ENCODE data around the gene FGFR1OP2.
"Not testable (repeated sequence)": the region's sequence is repeated elsewhere in the genome, so short reads cannot be mapped to it uniquely, and the experiment has no call there.

The FGFR1OP2 gene

GRCh38 chr12:26941215-26941594 lies 2.9 kb downstream of the FGFR1OP2 start:
- DNase-seq (ENCODE audit: low read depth in 2 of 2): no peak

DNA sequence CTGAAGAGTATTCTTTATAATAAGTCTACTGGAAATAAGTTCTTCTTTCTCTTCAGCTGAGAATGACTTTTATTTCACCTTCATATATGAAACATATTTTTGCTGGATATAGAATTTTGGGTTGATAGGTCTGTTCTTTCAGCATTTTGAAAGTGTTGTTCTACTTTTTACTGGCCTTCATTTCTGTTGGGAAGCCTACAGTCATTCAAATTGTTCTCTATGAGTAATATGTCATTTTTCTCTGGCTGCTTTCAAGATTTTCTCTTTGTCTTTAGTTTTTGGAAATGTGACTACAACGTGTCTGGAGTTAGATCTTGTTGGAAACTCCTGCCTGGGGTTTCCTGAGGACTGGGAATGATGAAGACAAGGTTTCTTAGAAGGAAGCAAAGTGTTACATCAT lies 10.0 kb downstream of the FGFR1OP2 start:
- no peak for DNase-seq (ENCODE audit: low read depth in 2 of 2)

DNA sequence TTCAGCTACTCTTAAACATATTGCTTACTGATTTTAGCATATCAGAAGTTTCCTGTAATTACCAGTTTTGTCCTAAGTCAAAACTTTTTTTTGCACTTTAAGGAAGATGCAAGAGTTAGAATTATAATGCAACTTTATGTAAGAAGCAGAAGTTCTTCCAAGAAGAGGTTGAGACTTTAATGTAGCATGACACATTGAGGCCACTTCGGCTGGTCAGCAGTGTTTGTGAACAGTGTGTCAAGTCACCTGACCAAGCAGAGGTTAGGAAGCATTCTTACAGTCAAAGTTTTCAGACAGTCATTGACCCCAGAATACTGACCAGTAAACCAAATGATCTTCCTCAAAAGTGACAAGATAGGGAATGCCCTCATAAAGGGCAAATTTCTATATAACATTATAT lies 15.2 kb downstream of the FGFR1OP2 start:
- no peak for DNase-seq (ENCODE audit: low read depth in 2 of 2)

GRCh38 chr12:26954027-26954426 lies 15.8 kb downstream of the FGFR1OP2 start:
- no peak for DNase-seq (ENCODE audit: low read depth in 2 of 2)

DNA sequence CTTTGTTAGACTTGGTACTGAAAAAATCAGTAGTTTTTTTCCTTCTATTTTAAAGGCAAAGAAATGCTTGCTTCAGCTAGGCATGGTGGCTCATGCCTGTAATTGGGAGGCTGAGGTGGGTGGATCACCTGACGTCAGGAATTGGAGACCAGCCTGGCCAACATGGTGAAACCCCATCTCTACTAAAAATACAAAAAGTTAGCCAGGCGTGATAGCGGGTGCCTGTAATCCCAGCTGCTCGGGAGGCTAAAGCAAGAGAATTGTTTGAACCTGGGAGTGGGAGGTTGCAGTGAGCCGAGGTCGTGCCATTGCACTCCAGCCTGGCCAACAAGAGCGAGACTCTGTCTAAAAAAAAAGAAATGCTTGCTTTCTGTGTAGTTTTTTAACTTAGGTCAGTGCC lies 23.1 kb downstream of the FGFR1OP2 start:
- DNase-seq (ENCODE audit: low read depth in 2 of 2): not testable (repeated sequence)

DNA sequence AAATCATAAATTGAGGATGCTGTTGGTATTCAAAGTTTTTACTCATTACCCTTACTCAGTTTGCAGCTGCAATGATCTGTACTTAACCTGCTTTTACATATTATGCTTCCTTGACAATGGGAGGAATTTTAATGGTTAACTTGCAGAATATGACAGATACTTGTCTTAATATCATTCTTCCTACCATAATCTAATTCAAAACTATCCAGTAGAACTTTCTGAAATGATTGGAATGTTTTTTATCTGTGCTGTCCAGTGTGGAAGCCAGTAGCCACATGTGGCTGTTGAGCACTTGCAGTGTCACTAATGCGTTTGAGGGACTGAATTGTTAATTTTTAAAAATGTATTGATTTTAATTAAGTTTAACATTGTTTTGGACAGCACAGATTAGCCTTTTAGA lies 23.5 kb downstream of the FGFR1OP2 start:
- no peak for DNase-seq (ENCODE audit: low read depth in 2 of 2)

GRCh38 chr12:26963413-26963812 lies 25.1 kb downstream of the FGFR1OP2 start:
- no peak for DNase-seq (ENCODE audit: low read depth in 2 of 2)

DNA sequence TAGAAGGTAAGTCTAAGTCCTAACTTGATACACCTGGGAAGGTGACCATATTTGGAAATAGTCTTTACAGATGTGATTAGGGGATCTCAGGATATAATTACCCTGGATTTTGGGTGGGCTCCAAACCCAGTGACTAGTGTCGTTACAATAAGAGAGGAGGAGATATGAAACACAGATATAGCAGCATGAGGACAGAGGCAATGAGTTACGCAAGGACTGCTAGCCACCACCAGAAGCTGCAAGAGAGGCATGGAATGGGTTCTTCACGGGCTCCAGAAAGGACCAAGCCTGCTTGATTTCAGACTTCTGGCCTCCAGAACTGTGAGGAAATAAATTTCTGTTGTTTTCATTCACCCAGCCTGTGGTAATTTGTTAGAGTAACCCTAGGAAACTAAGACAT lies 28.6 kb downstream of the FGFR1OP2 start:
- no peak for DNase-seq (ENCODE audit: low read depth in 2 of 2)

- DNase-seq (ENCODE audit: low read depth in 2 of 2): no peak
These were observed 31.9 kb downstream of the FGFR1OP2 start for GRCh38 chr12:26970136-26970535.

- no peak for DNase-seq (ENCODE audit: low read depth in 2 of 2)
These were observed 33.7 kb downstream of the FGFR1OP2 start for GRCh38 chr12:26971963-26972362.

GRCh38 chr12:26976687-26977086 lies 38.4 kb downstream of the FGFR1OP2 start:
- no peak for DNase-seq (ENCODE audit: low read depth in 2 of 2)

GRCh38 chr12:26978801-26979200 lies 40.5 kb downstream of the FGFR1OP2 start:
- DNase-seq (ENCODE audit: low read depth in 2 of 2): no peak

- DNase-seq (ENCODE audit: low read depth in 2 of 2): no peak
These were observed 41.5 kb downstream of the FGFR1OP2 start for GRCh38 chr12:26979733-26980132.

GRCh38 chr12:26982866-26983265 lies 44.6 kb downstream of the FGFR1OP2 start:
- DNase-seq (ENCODE audit: low read depth in 2 of 2): no peak

DNA sequence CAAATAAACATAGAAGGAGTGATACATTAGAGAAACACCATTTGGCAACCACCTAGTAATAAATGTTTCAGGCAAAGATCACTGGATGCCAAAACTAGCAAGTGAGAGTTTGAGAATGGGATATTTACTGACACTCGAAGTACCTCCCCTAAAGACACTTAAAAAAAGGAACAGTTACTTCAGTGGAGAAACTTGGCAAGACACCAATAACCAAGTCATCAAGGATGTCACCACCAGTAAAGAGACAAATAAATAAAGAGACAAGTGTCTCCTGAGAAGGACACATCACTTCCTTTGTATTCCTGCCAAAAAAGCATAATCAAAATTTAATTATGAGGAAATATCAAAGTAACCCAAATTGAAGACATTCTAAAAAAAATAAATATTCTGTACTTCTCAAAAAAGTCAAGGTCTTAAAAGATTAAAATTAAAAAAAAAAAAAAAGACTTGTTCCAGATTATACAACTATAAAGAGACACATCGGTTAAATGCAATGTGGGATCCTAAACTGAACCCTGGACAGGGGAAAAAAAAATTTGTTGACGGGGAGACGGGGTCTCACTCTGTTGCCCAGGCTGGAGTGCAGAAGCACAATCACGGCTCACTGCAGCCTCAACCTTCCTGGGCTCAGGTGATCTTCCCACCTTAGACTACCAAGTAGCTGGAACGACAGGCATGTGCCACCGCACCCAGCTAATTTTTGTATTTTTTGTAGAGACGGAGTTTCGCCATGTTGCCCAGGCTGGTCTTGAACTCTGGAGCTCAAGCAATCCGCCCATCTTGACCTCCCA lies 49.6 kb downstream of the FGFR1OP2 start:
- DNase-seq (ENCODE audit: low read depth in 2 of 2): no peak

DNA sequence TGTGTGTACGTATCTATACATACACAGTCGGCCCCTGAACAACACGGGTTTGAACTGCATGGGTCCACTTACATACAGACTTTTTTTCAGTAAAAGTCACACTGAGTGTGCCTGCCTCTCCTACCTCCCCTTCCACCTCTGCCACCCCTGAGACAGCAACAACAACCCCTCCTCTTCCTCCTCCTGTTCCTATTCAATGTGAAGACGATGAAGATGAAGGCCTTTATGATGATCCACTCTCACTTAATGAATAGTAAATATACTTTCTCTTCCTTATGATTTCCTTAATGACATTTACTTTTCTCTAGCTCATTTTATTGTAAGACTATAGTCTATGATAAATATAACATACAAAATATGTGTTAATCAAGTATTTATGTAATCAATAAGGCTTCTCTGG lies 50.4 kb downstream of the FGFR1OP2 start:
- DNase-seq (ENCODE audit: low read depth in 2 of 2): no peak

DNA sequence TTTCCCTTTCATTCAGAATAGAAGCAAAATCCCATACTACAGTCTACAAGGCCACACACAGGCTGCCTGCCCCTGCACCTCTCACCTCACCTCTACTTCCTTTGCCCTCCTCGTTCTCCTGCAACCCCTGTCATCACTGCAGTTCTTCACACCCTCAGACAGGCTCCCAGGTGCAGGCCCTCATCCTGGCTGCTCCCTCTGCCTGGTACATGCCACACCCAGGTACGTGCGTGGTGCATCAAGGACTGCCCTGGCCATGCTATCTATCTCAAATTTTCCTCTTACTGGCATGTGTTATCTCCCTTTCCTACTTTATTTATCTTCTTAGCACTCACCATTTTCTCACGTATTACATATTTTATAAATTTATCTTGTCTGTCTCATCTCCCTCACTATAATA lies 51.6 kb downstream of the FGFR1OP2 start:
- no peak for DNase-seq (ENCODE audit: low read depth in 2 of 2)

- no peak for DNase-seq (ENCODE audit: low read depth in 2 of 2)
These were observed 53.6 kb downstream of the FGFR1OP2 start for GRCh38 chr12:26991826-26992225.

GRCh38 chr12:26994109-26994508 lies 55.8 kb downstream of the FGFR1OP2 start:
- DNase-seq (ENCODE audit: low read depth in 2 of 2): no peak

- no peak for DNase-seq (ENCODE audit: low read depth in 2 of 2)
These were observed 57.4 kb downstream of the FGFR1OP2 start for GRCh38 chr12:26995706-26996105.

- DNase-seq (ENCODE audit: low read depth in 2 of 2): no peak
These were observed 58.7 kb downstream of the FGFR1OP2 start for GRCh38 chr12:26997003-26997402.

DNA sequence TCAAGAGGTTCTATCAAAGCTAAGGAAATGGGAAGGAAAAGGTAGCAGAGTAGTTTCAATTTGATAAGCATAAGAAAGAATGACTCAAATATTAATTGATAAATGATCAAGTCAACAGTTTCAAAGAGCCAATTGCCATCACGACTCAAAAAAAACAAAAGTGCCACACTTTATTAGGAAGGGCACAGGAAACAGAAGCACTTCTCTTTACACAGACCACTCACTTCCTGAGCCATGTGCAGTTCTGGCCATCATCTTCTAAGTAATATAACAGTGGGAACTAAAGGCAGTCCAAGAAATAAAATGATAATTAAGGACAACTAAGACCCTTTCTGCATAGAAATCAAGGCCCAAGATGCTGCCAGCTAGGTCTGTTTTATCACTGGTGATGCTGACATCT lies 62.7 kb downstream of the FGFR1OP2 start:
- no peak for DNase-seq (ENCODE audit: low read depth in 2 of 2)

GRCh38 chr12:27001663-27002062 lies 63.4 kb downstream of the FGFR1OP2 start:
- no peak for DNase-seq (ENCODE audit: low read depth in 2 of 2)

DNA sequence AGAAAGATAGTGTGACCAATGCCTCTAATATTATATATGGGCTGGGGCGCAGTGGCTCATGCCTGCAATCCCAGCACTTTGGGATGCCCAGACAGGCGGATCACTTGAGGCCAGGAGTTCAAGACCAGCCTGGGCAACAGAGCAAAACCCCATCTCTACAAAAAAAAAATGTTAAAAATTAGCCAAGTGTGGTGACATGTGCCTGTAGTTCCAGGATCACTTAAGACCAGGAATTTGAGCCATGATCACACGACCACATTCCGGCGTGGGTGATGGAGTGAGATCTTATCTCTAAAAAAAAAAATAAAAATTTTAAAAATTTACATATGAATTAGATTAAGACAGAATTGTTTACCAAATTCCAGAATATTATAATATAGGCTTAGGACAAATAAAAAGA lies 63.9 kb downstream of the FGFR1OP2 start:
- no peak for DNase-seq (ENCODE audit: low read depth in 2 of 2)
